GM19035 (cell line): ENCODE results near the gene TSSK3.

Source experiments
- ATAC-seq: cut with Tn5 transposase; IDR thresholded peaks from one replicate; pipeline ENCODE4 v1.9.1; 2021; ENCODE audit not compliant: unreplicated experiment

TSSK3 gene

DNA sequence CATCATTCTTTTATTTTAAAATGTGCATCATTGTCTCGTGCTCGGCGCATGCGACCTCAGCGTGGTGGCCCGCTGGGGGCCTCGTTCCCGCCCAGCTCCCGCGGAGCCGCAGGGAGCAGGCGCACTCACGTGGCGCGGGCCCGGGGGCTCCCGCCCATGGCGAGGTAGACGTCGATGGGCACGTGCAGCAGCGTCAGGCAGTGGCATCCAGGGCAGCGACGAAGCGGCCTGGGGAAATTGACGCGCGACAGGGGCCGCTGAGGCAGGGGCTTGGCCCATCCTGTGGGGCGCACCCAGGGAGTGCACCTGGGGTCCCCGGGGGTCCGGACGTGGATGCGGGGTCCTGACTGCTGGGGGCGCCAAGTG is 1.0 kb upstream of the TSSK3 start:
- ATAC-seq: no peak

DNA sequence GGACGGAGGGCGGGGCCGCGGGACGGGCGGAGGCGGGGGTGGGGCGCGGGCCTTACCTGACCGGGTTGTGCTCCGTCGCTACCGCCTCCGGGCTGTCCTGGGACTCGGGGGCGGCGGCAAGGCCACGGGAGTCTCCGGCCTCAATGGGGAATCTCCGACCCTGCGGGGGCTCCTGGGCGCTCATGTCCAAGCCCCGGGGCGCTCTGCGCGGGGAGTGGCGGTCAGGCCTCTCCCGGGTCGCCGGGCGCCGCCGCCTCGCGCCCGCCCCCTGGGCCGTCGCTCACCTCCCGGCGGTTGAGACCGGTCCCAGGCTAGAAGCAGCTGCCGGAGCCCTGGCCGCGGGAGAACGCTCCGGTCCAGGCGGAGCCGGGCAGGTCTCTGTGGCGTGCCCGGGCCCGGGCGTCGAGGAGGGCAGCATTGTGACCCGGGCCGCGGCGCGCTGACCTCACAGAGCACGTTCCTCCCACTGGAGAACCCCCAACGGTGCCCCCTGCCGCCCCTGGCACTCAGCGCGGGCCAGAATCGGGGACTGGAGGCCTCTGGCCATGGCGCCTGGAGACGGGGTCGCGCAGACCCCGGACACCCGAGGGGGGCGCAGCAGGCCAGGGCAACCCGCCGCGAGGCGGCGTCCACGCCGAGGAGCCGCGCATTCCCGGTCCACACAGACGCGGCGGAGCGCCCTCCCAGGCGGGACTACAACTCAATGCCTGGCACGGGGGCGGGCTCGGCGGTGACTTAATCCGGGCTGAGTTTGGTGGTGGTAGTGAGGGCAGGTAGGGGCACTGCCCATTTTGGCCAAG is 465 bp upstream of the TSSK3 start:
- no peak for ATAC-seq

DNA sequence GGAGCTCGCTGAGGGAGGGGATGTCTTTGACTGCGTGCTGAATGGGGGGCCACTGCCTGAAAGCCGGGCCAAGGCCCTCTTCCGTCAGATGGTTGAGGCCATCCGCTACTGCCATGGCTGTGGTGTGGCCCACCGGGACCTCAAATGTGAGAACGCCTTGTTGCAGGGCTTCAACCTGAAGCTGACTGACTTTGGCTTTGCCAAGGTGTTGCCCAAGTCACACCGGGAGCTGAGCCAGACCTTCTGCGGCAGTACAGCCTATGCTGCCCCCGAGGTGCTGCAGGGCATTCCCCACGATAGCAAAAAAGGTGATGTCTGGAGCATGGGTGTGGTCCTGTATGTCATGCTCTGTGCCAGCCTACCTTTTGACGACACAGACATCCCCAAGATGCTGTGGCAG is 1.4 kb downstream of the TSSK3 start:
- ATAC-seq: no peak

DNA sequence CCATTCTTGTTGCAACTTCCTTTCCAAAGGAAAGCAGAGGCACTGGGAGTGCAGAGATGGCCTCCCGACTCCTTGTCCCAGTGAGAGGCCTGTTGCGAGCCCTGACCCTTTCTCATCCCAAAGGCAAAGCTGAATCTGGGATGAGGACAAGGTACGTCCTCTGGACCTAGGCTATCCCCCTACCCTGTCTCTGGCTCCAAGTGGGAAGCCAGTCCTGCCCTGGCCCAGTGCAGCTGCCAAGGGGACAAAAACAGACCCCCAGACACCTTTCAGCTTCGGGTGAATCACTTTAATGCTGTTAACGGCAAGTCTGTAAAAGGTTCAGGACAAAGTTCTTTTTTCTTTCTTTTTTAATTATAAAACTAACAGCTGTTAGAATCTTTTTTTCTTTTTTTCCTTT is 2.5 kb downstream of the TSSK3 start:
- ATAC-seq: no peak

DNA sequence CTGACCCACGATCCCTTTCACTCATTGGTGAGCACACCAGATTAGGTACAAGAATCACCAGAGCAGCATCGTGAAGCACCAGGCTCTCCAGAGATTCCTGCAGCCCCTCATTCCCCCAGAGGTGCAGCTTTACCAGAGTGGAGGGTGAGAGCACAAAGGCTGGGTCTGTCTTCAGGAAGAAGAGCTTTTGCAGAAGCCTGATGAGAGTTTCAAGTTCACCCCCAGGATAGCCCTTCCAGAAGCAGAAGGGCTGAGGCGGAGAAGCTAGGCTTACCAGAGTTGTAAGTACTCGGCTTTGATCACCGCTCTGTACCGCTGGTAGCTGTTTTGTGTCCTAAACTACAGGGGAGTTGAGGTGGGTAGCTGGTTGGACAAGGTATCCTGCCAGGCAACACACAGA is 3.1 kb downstream of the TSSK3 start:
- no peak for ATAC-seq

DNA sequence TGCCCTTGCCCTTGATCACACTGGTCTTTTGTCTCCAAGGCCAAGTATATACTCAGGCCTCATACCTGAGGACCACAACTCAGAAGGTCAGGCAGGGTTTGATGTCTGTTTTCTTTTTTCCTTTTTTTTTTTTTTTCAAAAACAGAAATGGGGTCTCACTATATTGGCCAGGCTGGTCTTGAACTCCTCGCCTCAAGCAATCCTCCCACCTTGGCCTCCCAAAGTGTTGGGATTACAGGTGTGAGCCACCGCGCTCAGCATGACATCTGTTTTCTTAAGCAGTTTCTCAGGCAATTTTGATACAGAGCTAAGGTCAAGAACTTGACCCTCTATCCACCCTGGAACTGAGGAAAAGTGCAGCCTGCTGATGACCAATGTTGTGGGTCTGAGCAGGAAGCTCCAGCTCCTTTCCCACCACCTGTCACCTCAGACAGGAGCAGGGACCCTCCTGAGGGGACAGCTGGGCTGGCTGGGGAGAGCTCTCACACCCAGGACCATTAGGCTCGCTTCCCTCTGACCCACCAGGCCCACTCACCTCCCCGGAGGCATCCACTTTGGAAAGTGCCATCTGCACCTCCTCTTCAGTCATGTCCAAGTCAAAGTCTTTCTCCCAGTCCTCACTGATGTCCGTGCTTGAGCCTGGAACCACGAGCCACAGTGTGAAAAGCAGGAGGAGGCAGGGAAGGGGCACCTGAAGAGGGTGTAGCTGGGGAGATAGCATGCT is 5.7 kb downstream of the TSSK3 start:
- no peak for ATAC-seq

DNA sequence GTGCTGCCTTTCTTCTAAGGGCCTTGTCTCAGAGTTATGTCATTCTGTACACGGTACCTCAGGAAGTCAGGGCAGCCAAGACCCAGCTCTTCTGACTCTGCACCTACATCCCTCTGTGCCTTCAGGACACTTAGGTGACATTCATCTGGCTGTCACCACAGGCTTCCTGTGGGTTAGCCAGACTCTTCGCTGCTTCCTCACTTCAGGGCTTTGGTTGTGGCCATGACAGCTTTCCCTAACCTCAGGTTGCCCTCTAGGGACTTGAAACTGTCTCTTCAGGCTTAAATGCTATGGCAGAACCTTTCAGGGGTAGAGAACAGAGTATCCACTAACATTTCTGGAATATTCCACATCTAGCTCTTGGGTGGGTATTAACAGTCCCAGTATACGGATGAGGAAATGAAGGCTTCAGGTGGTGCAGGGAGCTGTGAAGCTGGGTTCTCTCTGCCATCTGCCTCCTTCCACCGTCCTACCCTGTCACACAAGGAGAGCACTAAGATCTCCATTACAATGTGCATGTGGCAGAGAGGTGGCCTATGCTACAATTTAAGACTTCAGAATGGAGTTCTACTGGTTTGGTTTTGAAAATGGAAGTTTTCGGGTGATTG is 9.9 kb downstream of the TSSK3 start:
- no peak for ATAC-seq

DNA sequence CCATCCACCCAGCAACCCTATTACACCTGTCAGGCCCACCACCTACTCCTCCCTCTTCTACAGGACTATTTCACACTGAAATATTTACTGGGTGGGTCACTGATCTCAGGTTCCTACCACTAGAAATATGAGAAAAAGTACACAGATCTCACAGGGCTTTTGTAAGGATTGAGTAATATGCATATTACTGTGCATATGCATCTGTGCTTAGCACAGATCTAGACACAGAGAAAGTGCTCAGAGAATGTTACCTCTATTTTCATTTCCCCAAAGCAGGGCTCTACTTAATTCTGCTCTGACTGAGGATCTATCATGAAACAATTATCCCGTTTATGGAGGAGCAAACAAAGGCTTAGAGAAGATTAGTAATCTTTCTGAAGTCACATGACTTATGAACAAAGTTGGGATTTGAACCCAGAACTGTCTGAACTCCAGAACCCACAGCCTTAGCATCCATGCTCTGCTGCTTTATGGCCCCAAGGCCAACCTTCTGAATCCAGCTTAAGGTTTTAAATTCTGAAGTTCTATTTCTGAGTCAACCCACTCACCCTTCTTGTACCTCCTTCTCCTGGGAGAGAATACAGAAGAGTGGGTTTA is 11.8 kb downstream of the TSSK3 start:
- no peak for ATAC-seq

DNA sequence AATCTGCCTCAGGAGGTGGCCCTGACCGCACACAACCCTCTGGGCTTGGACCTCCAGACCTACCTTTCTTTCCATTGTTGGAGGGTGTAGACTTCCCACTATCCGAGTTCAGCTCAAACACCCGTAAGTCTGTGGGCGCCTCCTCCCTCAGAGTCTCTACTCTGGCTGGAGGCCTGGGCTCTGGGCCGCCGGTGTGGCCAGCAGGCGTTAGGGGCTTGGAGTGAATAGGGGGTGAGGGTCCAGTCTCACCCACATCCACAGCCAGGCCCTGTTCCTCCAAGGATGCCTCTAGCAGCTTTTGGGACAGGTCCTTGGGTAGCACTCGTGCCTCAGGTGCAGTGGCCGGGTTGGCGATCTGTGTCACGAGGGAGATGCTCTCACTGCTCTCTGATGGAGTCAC is 13.9 kb downstream of the TSSK3 start:
- no peak for ATAC-seq

DNA sequence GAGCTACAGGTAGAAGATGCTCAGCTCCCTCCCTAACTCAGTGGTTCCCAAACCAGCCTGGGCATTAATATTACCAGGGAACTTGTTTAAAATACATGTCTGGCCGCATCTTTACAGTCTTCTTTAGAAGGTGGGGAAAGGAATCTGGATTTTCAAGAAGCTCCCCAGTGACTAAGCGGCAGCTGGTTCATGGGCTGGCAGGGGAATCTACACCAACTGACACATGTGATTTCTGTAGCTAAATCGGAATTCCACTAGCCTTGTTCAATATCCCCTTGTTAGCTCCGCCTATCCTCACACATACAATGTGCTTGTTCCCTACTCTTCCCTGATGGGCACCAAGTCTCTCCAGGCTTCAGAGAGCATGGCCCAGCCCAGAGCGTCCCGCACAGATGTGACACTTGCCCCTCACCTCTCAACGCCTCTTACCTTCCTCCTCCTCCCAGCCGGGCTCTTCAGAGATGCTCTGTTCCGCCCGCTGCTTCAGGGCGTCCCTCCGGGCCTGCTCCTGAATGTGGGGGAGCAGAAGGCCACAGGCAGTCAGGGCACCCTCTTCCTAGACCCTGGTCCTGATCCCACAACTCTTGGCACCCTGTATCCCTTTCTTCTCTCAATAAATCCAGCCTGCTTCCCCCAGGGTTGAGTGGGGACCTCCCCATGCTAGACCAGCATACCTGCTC is 15.3 kb downstream of the TSSK3 start:
- no peak for ATAC-seq

DNA sequence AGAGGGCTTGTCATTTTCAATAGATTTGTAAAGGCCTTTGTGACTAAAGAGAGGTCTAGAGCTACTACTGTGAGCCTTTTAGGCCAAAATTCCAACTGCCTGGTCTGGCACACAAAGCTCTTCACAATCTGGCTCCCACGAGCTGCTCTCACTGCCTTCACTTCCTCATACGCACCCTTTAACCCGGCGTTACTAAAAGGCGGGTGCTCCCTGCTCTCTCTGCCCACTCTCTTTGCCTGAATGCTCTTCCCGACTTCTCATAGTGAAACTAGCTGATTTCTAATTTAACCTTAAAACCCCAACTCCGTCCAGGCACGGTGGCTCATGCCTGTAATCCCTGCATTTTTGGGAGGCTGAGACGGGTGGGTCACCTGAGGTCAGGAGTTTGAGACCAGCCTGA is 17.7 kb downstream of the TSSK3 start:
- ATAC-seq: no peak

DNA sequence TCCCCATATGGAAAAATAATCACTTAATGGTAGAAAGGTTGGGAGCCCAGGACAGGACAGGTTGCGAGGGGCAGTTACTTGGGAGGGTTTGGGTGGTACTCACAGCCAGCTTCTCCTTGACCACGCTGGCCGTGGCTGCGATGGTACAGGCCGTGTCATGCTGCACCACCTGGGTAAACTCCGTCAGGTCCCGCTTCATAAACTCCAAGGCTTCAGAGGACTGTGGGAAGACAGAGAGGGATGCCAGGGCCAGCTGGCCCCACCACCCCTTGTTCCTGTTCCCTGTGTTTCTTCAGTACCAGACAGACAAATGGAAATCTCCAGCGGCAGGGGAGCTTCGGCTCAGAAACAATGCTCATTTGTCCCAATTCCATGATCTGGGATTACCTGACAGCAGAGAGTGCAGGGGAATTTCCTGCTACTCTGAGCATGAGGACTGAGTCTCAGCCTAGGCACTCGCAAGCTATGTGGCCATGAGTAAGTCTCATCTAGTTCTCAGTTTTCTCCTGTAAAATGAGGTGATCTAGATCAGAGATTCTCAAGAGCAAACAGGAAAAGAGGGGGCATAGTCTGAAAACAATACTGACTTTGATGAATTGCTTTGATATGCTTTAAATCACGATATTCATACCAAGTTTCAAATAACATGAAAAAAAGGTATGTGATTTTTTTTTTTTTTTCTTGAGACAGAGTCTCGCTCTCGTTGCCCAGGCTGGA is 24.5 kb downstream of the TSSK3 start:
- no peak for ATAC-seq

DNA sequence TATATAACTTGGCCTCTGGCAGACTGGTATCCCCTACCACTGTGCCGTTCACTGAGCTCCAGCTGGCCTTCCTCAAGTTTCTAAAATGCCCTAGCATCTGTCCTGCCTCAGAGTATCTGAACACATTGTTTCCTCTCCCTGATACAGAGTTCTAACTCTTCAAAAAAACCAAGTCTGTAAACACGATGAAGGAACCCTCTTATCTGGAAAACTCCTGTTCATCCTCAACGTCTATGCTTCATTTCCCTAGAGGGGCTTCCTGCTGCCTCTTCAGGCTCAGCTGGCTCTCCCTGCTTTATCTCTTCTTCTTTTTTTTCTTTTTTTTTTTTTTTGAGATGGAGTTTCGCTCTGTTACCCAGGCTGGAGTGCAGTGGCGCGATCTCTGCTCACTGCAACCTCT is 26.3 kb downstream of the TSSK3 start:
- no peak for ATAC-seq

DNA sequence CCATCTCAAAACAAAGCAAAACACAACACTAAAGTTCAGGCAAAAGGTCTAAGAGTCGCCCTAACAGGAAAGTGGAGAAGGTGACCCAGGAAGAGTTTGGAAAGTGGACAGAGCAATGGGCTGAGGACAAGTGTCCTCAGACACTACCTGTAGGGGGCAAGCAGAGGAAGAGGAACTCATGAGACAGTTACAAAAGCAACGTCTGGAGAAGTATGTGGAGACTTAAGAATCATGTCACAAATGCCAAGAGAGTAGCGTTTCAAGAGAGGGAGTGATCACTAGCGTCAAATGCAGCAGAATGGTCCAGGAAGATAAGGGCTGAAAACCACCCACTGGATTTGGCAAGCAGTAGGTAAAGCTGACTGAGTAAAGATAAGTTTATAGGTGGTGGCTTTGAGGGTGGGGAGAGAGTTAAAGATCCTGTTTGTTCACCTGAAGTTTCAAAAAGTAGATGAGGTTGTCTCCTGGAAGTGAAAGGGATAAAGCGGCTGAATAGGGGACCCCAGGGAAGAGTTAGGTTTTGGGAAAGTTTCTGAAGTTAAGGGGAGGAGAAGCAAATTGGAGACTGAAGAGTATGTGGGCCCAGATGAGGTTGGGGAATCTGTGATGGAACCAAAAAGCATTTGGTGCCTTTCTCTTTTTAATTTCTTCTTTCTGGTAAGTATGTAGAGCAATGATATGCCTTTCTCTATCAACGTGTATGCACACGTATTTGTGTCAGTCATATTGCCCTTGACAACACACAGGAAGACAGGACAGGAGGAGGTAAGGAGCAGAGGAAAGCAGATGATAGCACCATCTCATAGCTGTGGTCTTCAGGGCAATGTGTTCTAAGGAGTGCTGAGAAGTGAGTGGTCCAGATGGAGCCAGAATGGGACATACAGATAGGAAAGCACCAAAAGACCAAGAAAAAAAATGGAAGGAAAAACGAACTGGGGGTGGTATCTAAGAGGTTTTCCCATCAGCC is 28.8 kb downstream of the TSSK3 start:
- ATAC-seq: no peak

DNA sequence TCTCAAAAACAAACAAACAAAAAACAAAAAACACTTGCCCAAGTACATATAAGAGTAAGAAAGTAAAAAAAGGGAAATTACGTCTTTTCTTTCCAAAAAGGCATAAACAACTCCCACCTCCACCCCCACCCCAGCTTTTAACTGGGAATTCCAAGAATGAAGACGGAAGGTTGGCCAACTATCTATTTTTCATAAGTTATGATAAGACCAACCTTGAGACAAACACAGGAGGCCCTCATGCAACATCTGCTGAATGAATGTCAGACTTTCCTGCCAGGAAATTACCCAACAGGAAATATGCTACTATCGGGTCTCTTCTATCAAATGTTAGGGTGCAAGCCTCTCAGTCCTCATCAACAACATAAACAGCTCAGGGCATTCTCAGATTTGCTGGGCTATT is 30.0 kb downstream of the TSSK3 start:
- no peak for ATAC-seq

DNA sequence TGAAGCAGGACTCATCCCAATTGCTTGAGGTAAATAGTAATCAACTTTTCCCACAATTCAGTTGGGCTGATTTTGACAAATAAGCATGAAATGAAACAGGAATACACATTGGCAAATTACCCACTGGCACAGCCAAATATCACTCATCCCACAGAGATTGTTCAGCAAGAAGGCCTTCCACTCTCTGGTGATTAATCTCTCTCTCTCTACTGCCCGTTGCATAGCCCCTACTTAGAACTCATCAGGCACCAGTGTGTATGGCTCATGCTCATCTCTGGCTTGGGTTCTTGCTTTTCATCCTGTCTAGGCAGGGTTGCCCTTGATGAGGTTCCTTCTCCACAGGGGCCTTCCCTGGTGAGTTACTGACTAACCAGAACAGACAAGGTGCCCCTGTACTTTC is 30.8 kb downstream of the TSSK3 start:
- no peak for ATAC-seq

DNA sequence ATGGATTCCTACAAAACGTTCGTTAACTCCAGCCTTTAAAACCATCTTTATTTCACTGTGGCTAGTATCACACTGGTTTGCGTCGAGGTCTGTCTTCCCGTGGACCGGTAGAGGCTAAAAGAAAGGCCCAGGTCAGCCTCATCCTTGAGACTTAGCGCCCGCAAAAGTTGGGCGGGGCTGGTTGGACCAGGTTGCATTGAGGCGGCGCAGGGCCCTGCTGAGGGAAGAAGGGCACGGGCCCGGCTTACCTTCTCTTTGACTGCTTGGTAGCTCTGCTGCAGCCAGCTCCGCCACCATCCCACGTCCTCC is 31.4 kb downstream of the TSSK3 start:
- ATAC-seq: peak; percentile 17

DNA sequence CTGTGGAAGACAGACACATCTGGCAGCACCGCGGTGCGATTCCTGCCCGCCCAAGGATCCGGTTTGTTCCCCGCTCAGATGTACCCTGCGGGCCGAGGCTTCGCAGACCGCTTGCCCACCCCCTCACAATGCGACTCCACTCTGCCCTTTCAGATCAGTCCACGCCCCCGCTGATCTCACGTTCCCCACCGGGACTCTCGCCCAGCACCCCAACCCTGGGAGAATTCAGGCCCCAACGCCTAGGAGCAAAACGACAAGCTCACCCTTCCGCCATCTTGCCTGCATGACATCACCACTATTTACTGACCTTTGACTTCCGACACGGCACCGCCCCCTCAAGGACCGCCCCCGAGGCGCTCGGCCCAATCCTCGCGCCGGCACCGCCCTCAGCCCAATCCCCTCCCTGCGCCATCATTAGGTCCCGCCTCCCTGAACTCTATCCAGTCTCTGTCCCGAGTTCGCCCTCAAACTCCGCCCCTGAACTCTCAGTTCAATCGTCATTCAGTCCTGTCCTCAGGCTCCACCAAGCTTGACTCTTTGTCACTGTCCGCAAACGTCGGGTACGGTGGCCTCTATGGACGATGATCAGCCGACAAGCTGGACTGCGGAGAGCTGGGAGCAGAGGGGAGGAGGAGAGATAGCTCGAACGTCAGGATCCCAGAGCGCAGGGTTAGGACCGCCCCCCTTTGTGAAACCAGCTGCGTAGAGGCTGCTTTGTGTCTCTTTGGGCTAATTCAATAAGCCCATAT is 32.0 kb downstream of the TSSK3 start, which contains the start of gene BSDC1:
TSS of gene BSDC1 (minus strand) at position 301 of the 749 bp plus-strand sequence. CDS start at position 274, 27 bp downstream.
- ATAC-seq: peak; percentile 98

DNA sequence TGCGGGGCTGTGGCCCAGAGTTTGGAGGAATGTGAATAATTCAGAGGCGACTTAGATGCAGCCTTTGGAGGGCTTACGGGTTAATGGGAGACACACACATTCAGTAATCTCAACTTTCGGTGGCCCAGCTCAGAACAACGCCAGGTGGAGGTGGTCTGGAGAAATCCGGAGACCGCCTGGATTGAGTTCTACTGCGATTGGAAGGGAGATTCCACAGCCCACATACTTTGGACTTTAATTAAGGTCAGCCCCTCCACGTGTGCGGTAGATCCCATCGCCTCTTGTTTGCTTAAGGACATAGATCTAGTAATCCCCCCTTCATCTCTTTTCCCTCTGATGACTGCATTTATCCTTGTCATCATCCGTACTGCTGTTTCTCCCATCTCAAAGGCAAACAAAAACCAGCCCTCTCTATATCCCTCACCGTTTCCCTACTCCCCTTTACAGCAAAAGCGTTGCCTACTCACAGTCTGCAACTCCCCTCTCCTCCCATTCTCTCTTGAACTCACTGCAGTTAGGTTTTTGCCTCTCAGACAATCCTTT is 32.6 kb downstream of the TSSK3 start:
- ATAC-seq: peak; percentile 2
